ENCODE measurements around the gene ZC3H18.

ZC3H18 gene

GRCh38 chr16:88628512-88628974 is 58.3 kb downstream of the ZC3H18 start:
- peak; percentile 43 for DNase-seq

DNA sequence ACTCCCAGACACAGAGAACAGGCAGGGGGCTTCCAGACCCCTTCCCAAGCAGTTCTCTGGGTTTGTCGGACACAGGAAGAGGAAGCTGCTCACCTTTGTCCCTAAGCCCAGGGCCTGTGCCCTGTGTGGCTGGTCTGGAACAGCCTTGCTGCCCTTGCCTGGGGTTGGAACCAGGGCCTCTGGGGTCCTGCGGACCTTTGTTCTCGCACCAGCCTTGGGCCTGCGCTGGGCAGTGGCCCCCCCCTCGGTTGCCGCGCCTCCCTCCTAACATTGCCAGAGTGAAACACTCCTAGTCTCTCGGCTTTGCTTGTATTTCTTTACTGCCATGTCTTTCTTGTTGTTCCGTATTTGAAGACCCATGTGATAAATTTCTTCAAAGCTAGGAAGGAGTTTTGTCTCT is 59.6 kb downstream of the ZC3H18 start:
- DNase-seq, result no peak

GRCh38 chr16:88630433-88630832 is 60.2 kb downstream of the ZC3H18 start:
- no peak for DNase-seq

DNA sequence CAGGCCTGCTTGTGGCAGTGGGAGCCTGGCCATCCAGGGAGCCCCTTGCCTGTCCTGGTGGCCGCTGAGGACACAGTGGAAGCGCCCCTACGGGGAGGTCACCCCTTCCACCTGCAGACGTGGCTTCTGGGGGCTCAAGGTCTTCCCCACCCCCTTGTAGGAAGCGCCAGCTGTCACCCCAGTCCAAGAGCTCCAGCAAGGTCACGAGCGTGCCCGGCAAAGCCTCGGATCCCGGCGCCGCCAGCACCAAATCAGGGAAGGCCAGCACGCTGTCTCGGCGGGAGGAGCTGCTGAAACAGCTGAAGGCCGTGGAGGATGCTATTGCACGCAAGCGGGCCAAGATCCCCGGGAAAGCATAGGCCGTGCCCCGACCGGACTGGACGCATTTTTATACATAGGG is 60.7 kb downstream of the ZC3H18 start:
- no peak for DNase-seq

DNA sequence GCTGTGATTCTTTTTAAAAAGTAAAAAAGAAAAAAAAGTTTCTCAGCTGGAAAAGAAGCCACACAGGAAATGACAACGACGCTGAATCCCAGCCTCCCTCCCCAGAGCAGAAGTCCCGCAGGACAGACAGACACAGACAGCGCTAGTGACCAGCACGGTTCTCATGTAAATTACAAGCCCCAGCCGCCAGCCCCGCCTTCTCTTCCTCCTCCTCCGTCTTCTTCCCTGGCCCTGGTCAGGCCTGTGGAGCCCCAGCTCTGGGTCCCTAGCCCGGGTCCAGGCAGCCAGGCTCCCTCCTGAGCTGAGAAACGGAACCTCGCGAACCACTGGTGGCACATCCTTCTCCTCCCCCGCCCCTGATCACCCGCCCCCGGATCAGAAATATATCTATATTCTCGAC is 61.2 kb downstream of the ZC3H18 start:
- DNase-seq, result no peak

DNA sequence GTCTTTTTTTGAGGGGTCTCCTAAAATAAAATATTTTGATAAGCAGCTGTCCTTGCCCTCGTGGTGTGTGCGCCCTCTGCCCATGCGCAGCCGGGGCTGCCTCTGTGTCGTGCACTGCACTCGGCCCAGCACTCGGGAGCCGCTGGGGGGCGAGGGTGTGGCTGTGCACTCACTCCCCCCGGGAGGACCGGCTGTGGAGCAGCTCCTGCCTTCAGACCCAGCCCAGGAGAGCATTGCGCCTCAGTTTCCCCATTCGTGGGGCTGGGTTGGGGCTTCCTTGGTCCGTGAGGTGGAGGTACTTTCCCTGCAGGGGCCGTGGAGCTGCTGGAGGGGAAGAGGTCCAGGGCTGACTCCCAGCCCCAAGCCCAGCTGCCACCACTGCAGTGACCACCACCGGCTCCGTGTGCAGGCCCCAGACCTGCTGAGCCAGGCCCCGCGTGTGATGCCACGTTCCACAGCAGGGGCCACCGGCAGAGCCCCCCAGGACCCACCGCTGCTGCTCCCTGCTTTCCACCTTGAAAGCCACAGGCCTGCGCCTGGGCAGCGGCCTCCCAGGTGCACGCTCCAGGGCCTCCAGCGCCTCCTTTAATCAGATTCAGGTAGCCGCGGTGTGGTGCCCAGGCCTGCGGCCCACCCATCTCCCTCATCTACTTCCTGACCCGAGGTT is 61.9 kb downstream of the ZC3H18 start:
- no peak for DNase-seq

GRCh38 chr16:88632587-88632930 is 62.4 kb downstream of the ZC3H18 start:
- no peak for DNase-seq

- DNase-seq, result peak; percentile 71
These were observed 63.5 kb downstream of the ZC3H18 start for GRCh38 chr16:88633684-88634140.

GRCh38 chr16:88634141-88634993 is 64.2 kb downstream of the ZC3H18 start:
- peak; percentile 74 for DNase-seq

DNA sequence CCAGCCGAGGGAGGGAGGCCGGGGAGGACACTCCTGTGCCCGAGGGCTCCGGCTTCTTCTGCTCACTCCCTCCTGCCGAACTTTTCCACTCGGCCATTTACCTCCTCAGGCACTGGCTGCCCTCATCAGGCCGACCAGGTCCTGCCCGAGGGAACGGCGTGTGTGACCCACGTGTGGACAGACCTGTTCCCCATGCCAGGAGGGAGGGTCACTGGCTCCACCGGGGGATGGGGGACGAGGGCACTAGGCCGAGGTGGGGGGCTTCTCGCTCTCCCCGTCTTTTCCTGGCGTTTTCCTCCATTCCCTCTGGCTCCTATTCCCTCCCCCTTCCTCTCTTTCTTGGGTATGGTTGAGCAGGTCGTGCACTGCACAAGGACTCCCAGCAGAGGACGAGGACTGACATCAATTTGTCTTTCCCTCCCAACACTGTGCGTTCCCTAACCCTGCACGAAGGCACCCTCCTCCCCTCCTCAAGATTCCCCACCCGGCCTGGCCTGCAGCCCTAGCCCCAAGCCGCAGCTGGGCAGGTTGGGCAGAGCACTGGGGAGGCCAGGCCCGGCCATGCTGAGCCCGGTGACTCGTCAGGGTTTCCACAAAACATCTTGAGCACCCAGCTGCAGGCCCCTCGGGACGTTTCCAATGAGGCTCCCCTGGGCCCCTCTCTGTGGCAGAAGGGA is 64.9 kb downstream of the ZC3H18 start:
- DNase-seq, result no peak

DNA sequence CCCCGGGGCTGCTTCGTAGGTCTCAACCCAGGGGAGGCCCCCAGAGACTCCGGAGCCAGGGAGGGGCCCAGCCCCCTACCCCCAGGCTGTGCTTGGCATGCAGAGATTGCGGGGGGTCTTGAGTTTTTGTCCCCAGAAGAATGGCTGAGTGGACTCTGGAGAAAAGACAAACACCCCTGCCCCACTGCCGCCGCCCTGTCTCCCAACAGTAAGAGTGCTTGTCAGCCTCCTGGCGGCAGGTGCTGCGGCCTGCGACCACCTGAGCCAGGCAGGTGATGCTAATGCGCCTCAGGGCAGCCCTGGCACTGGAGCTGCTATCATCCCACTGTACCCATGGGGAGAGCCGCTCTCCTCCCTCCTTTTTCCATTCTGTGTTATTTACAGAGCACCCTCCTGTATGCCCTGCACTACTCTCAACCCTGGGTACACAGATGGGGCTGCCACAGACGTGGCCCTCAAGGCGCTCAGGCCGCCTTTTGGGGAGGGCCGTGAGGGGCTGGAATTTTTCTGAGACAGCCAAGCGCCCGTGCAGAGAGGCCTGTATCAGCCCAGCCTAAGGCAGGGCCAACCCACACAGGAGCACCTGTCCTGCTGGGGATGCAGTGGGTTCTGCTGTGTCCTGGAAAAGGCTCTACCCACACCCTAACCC is 65.6 kb downstream of the ZC3H18 start:
- no peak for DNase-seq

- no peak for DNase-seq
These were observed 66.5 kb downstream of the ZC3H18 start for GRCh38 chr16:88636488-88637265.

GRCh38 chr16:88638323-88639230 is 68.4 kb downstream of the ZC3H18 start, which contains the start of gene IL17C:
TSS of gene IL17C (plus strand) at chr16:88638572. CDS start at chr16:88638642, 70 bp downstream.
- DNase-seq, result no peak

GRCh38 chr16:88639231-88640038 is 69.2 kb downstream of the ZC3H18 start:
- no peak for DNase-seq

- DNase-seq, result no peak
These were observed 69.9 kb downstream of the ZC3H18 start for GRCh38 chr16:88640039-88640495.

DNA sequence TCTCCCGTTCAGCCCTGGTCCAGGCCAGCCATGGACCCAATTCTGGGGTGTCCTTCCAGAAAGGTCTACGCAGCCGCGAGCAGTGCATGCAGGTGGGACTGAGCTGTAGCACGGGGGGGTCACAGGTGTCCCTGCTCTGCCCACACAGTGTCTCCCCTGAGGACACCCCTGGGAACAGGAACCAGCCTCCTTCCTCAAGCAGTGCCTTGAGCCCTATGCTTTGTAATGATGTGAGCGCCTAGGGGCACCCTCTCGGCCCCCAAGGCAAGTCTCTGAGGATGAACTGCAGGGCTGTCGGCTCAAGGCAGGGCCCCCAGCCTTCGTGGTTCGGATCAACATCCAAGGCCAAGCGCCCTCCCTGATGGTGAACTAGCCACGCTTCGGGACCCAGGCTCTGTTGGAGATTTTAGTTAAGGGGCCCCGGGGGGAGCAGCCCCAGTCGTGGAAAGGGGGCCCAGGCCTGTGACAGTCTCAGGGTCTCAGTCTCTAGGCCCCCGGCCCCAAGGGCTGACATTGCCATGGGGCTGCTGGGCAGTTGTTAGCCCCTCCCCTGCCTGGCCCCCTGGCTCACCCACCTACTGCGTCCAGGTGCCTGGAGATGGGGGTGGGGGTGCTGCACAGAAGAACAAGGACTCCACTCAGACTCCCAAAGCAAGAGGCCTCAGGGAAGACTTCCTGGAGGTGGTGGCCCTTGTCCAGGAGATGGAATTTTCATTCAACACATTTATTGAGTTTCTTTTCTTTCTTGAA is 70.5 kb downstream of the ZC3H18 start:
- no peak for DNase-seq

- DNase-seq, result no peak
These were observed 72.9 kb downstream of the ZC3H18 start for GRCh38 chr16:88642881-88643643.

GRCh38 chr16:88643644-88643932 is 73.4 kb downstream of the ZC3H18 start:
- no peak for DNase-seq

- DNase-seq, result no peak
These were observed 75.3 kb downstream of the ZC3H18 start for GRCh38 chr16:88645455-88645854.

Data from stimulated activated CD8-positive, alpha-beta memory T cell treated with anti-CD3 and anti-CD28 coated beads, Interleukin-4, amount 100 ng/mL, for 48 hours (primary cell).